HepG2 (cell line): ENCODE results near the gene SLC45A3. TPM values are rescaled to one million over a fixed set of nuclear protein-coding genes. Genes with fewer than 3 reads are reported as not detected.

ENCODE experiments used
- ASH2L ChIP-seq: fragments of 300-600, 200-600 bp; sonication (generic); IDR thresholded peaks from 2 replicates; pipeline ENCODE4 v1.7.0; 2017; ENCODE audit warnings: low read depth, mild to moderate bottlenecking, moderate library complexity, mixed read lengths, low read length; ENCODE audit not compliant: insufficient read length
- ATF6 ChIP-seq: sonication (generic); formaldehyde crosslinking; conservative IDR thresholded peaks from 2 replicates; pipeline ENCODE4 v1.4.0; 2020; ENCODE audit warnings: missing genetic modification reagents
- CREB1 ChIP-seq, 2 experiments: fragments of 450-650 bp in 1 of 2; IDR thresholded peaks; 2 replicates each; pipeline ENCODE4 v1.6.1; 2016 to 2017; ENCODE audit warnings: control low read depth in 1 of 2, mild to moderate bottlenecking in 1 of 2, missing compliant biosample characterization in 1 of 2, missing genetic modification characterization in 1 of 2
- DMTF1 ChIP-seq: sonication (generic); formaldehyde crosslinking; IDR thresholded peaks from 2 replicates; pipeline ENCODE4 v1.4.0; 2020; ENCODE audit warnings: mild to moderate bottlenecking, missing genetic modification reagents
- FOXA3 ChIP-seq: IDR thresholded peaks from 2 replicates; pipeline ENCODE4 v1.6.1; 2016; ENCODE audit warnings: missing genetic modification reagents, missing compliant biosample characterization
- GFI1 ChIP-seq: sonication (generic); formaldehyde crosslinking; IDR thresholded peaks from 2 replicates; pipeline ENCODE4 v1.5.0; 2020; ENCODE audit warnings: missing genetic modification reagents, mild to moderate bottlenecking, borderline replicate concordance
- HNRNPL ChIP-seq: fragments of 200-400 bp; formaldehyde crosslinking; IDR thresholded peaks from 2 replicates; pipeline ENCODE4 v1.6.1; 2017; ENCODE audit warnings: mild to moderate bottlenecking, low read depth, low read length
- IRF2 ChIP-seq: IDR thresholded peaks from 2 replicates; pipeline ENCODE4 v1.6.1; 2018; ENCODE audit warnings: missing genetic modification reagents, missing compliant biosample characterization
- NR2C2 ChIP-seq: sonication (generic); formaldehyde crosslinking; IDR thresholded peaks from 2 replicates; pipeline ENCODE4 v1.4.0; 2020; ENCODE audit warnings: missing genetic modification reagents, mild to moderate bottlenecking, moderate library complexity, borderline replicate concordance
- PCBP2 ChIP-seq: fragments of 200-400 bp; formaldehyde crosslinking; optimal IDR thresholded peaks from 2 replicates; pipeline ENCODE3; 2018; ENCODE audit warnings: low read length, low read depth; ENCODE audit not compliant: poor library complexity, severe bottlenecking
- POLR2G ChIP-seq: fragments of 200-400 bp; formaldehyde crosslinking; IDR thresholded peaks from 2 replicates; pipeline ENCODE4 v1.6.1; 2018; ENCODE audit warnings: mild to moderate bottlenecking, low read depth, low read length, moderate library complexity
- TAF1 ChIP-seq: sonication (generic); formaldehyde crosslinking; IDR thresholded peaks from 2 replicates; pipeline ENCODE4 v1.4.0; 2020; ENCODE audit warnings: missing genetic modification reagents
- ZBTB38 ChIP-seq: sonication (generic); formaldehyde crosslinking; IDR thresholded peaks from 2 replicates; pipeline ENCODE4 v1.5.1; 2020; ENCODE audit warnings: mild to moderate bottlenecking, missing genetic modification reagents
- ZFP37 ChIP-seq: sonication (generic); formaldehyde crosslinking; IDR thresholded peaks from 2 replicates; pipeline ENCODE4 v1.4.0; 2020; ENCODE audit warnings: missing genetic modification reagents, borderline replicate concordance
- ZFY ChIP-seq: sonication (generic); formaldehyde crosslinking; IDR thresholded peaks from 2 replicates; pipeline ENCODE4 v1.4.0; 2020; ENCODE audit warnings: missing genetic modification reagents
- ZNF367 ChIP-seq: sonication (generic); formaldehyde crosslinking; IDR thresholded peaks from 2 replicates; pipeline ENCODE4 v1.4.0; 2020; ENCODE audit warnings: missing genetic modification reagents, borderline replicate concordance
- ZNF432 ChIP-seq: sonication (generic); formaldehyde crosslinking; IDR thresholded peaks from 2 replicates; pipeline ENCODE4 v1.5.0; 2020; ENCODE audit warnings: missing genetic modification reagents, mild to moderate bottlenecking, borderline replicate concordance
- ZNF451 ChIP-seq: sonication (generic); formaldehyde crosslinking; IDR thresholded peaks from 2 replicates; pipeline ENCODE4 v1.5.0; 2020; ENCODE audit warnings: mild to moderate bottlenecking, missing genetic modification reagents
- ZNF512 ChIP-seq: sonication (generic); formaldehyde crosslinking; IDR thresholded peaks from 2 replicates; pipeline ENCODE4 v1.4.0; 2020; ENCODE audit warnings: mild to moderate bottlenecking, missing genetic modification reagents
- ZNF710 ChIP-seq: sonication (generic); formaldehyde crosslinking; IDR thresholded peaks from 2 replicates; pipeline ENCODE4 v1.5.0; 2020; ENCODE audit warnings: mild to moderate bottlenecking, missing genetic modification reagents, borderline replicate concordance
- polyA plus RNA-seq, 8 experiments: library from polyadenylated mRNA; depleted of rRNA in 3 of 8; stranded (reverse) in 7 of 8; unstranded in 1 of 8; fragments of >200 nt; fragmentation: Illumina TruSeq in 4 of 8; extraction: Trizol in 4 of 8; gene quantifications; 2 replicates each; pipeline versions ENCODE4 v1.2.1 to v1.2.3, GENCODE V29; 2011 to 2016; ENCODE audit warnings: low read depth in 4 of 8, missing spikeins in 1 of 8, mixed read lengths in 1 of 8; ENCODE audit not compliant: insufficient read depth in 1 of 8
- total RNA-seq, 5 experiments: library from RNA; depleted of rRNA; stranded (reverse); fragments of >200 nt; fragmentation: Illumina TruSeq; extraction: Trizol; gene quantifications; 2 replicates each; pipeline ENCODE4 v1.2.3, GENCODE V29; 2016; ENCODE audit warnings: low read depth in 1 of 5

SLC45A3 gene
- total and polyA plus RNA-seq, 2 of the 13 experiments (the other 11 are each of a cell fraction or from before 2014, with no cell fraction given): 3.4 to 4.1 TPM

- TF ChIP-seq ZFY (CRISPR knock-in tag) (peak; percentile 82), TAF1 (CRISPR knock-in tag) (peak; percentile 44; the same call in 1 of the 2 replicates), CREB1 (IDR thresholded peaks at IDR 0.05) (no peak), CREB1 (CRISPR knock-in tag; IDR thresholded peaks at IDR 0.05) (peak; percentile 71), HNRNPL (0 out of 2 replicates have a peak, but pooled peaks have one; percentile 47), ZNF710 (CRISPR knock-in tag) (peak; percentile 95), ZBTB38 (CRISPR knock-in tag) (peak; percentile 33; the same call in 1 of the 2 replicates), IRF2 (CRISPR knock-in tag) (peak; percentile 70; the same call in 1 of the 2 replicates), POLR2G (peak; percentile 75), ZFP37 (CRISPR knock-in tag) (0 out of 2 replicates have a peak, but pooled peaks have one; percentile 36), ASH2L (peak; percentile 92), ZNF367 (CRISPR knock-in tag) (no peak), FOXA3 (0 out of 2 replicates have a peak, but pooled peaks have one; percentile 31), ZNF451 (CRISPR knock-in tag) (no peak), NR2C2 (CRISPR knock-in tag) (peak; percentile 13; the same call in 1 of the 2 replicates), ATF6 (CRISPR knock-in tag) (no peak), DMTF1 (CRISPR knock-in tag) (no peak), ZNF512 (CRISPR knock-in tag) (no peak), PCBP2 (no peak), ZNF432 (CRISPR knock-in tag) (no peak), GFI1 (CRISPR knock-in tag) (0 out of 2 replicates have a peak, but pooled peaks have one; percentile 32)
These were observed 49.1 kb downstream of the SLC45A3 start (continued) for GRCh38 chr1:205631010-205631767.
